Ecto neural progenitor cell (in vitro differentiated cells): ENCODE data around the gene BMP6.
"Not testable (repeated sequence)": the region's sequence is repeated elsewhere in the genome, so short reads cannot be mapped to it uniquely, and the experiment has no call there.

Experiments
- DNase-seq: peaks from one replicate; pipeline ENCODE4 v3.0.0-alpha.2; 2018; ENCODE audit warnings: low spot score

BMP6 gene

DNA sequence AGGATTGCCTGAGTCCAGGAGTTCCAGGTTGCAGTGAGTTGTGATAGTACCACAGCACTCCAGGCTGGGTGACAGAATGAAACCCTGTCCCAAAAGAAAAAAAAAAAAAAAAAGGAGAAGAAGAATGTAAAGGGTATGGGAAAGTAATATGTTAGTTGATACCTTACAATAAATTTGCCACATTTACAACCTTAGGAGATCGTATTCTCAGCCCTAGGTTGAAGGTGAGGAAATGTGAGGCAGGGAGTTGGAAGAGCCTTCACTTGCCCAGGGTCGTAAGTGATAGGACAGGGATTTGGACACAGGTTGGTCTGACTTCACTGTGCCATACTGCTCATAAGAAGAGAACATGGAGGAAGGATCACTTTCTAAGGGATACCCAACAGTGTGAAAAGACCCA, 68.6 kb downstream of the BMP6 start:
- DNase-seq: no peak

DNA sequence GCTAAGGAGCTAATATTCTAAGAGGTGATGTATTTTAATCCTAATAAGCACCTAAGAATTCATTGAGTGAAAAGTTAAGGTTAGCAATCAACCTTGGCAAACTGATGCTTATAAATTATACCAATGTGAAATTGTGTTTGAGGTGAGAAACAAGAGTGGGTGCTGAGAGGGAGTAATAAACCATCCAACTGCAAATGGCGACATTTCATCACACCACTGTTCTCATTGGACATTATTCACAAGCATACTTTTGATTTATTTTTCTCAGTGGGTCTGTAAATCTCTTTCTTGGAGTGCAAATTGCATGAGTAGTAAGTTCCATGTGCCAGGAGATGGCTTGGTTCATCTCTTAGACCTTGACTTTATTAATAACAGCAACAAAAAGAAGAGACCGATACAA, 71.5 kb downstream of the BMP6 start:
- no peak for DNase-seq

DNA sequence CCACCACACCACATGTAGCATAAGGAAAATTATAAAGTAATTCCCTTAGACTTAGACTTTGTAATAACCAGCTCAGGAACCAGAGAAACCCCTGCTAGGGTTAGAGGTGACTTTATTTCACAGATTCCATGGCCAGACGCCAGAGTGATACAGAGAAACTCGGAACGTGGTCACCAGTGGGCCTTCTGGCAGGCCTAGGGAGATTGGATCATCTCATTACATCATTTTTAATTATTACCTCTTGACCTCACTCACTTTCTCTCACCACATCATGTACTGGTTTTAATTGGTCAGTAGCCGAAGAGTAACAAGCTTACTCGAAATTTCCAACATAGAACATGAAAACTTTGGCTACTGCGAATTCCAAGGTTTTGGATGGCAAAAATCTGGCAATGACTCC, 72.9 kb downstream of the BMP6 start:
- DNase-seq: no peak

DNA sequence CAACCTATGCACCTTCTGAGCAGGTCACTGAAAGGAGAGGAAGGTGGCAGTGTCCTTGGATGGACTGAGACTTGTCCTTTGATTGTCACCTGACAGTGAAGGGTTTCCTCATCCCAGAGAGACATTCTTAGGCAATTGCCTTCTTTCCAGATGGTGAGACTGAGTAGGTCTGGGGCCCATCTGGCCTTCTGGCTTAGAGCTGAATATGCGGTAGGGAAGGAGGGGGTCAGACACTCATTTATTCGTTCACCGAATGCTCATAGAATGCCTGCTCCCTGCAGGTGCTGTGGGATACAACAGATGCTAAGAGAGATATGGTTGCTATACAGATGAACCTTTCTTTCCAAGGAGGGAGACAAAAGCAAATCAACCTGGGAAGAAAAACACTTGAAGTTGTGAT, 76.8 kb downstream of the BMP6 start:
- no peak for DNase-seq

DNA sequence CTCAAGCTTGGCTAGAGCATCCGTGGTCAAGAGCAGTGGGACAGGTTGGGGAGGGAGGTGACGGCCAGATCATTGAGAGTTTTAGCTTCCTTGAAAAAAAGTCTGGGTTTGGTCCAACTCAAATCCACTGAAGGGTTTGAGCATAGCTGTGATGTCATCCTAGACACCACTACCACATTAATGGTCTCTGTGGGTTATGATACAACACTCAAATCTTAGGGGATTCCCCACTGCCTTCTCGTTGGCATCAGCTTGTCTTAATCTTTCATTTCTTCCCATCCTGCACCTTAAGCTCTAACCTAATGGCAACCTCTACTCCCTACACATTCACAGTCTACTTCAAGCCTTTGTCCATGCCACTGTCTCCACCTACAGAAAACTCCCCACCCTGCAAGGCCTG, 77.3 kb downstream of the BMP6 start:
- DNase-seq: no peak

DNA sequence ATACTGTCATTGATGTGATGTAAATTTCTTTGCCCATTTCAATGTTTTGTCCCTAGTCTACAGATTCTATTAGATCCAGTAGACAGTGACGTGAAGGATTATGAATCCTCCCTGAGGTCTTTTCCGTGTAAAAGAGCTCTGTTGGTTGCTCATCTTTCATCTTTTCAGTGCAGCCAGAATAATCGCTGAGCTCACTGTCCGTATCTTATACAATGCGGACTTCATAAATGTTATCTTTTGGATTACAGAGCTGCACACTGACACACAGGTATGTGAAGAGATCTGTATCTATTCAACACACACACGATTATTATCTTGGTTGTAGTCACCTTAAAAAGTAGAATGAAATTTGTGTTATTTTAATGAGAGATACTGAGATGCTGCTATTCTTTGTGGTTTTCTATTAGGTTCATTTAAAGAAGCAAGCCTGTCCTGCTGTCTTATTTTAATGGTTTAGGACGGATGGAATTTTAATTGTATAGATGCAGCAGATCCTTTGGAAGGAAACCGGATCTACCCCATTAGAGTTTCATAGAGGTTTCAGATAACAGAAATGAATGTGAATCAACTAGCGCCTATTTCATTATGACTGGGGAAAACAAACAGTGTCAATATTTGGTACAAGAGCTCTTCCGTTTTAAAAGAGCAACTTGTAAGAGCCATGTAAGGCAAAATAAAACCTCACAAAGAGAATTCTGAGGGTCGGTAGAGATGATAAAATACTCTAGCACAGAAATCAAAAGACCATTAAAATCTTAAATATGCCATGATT, 79.4 kb downstream of the BMP6 start:
- DNase-seq: no peak

DNA sequence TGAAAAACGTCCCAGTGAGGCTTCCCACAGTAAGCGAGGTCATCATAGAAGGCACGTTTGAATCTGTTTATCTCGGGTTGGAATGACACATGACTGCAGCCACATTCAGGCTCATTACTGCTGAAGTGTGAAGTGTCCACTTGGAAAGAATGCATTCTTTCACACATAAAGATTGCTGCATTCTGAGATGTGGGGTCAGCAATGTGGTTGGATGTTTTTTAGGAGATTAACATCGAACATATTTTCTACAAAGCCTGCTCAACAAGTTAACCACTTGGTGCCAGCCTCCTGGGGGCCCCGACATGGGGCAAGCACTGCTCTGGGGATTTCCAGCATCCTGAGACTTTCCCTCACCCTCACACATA, 79.9 kb downstream of the BMP6 start:
- DNase-seq: no peak

DNA sequence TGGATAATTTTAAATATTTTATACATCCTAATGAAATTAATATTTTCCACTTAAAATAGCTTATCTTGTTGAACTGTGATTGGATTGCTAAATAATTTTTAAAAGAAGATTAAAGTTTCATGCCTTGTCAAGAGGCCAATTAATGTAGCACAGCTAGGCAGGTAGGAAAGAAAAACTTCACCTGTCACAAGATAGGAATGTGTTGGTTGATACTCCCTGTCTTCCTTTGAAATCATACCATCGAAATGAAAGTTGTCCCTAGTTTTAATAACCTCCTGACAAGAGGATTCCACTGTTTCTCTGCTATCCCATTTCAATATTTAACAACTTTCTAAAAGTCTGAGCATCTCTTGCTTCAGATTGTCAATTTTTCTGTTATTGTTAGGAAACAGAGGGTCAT, 80.8 kb downstream of the BMP6 start:
- DNase-seq: no peak

DNA sequence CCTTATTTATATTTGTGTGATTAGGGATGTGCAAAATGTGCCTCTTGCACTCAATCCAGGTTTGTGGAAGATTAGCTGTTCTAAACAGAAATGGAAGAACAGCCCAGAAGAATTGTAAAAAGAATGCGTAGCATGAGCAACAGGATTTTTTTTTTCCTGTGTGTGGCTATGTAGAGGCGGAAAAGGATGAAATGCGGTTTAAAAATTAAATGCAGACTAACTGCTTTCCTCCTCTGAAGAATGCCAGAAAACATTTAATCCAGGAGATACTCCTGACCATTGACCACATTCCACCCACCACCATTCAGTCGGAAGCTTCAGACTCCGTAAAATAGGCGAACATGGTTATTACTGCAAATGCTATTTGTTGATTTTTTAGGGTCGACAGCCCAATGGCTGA, 83.4 kb downstream of the BMP6 start:
- DNase-seq: no peak

DNA sequence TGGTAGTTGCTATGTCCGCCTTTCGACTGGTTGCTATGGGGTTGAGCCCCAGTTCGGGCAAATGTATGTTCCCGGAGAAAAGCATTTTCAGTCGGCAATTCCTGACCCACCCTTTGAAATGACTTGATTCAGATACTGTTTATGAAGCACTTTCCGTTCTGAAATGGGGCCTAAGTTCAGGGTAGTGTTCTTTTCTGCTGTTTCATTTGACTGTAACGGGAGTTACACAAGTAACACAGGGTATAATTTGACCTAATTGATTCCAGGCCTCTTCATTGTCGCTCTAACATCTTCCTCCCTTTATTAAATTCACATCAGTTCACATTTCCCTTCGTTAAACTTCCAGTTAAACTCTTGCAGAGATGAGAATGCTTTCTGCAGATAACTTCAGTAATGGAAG, 85.5 kb downstream of the BMP6 start:
- no peak for DNase-seq

DNA sequence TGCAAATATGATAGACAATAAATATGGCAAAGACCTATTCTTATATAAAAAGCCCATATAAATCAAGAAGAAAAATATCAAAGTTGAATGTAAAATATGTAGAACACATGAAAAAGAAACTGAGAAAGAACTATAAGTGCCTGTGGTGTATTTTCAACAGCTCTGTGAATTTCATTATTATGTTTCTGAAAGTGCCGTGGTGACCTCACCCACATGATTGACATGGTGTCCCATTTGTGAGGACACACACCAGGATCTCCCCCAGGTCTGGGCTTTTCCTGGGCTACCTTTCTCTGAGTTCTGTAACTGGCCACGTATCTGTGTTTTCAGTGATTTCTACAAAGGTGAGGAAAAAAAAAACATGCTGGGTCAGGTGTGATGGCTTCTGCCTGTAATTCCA, 86.7 kb downstream of the BMP6 start:
- DNase-seq: no peak

DNA sequence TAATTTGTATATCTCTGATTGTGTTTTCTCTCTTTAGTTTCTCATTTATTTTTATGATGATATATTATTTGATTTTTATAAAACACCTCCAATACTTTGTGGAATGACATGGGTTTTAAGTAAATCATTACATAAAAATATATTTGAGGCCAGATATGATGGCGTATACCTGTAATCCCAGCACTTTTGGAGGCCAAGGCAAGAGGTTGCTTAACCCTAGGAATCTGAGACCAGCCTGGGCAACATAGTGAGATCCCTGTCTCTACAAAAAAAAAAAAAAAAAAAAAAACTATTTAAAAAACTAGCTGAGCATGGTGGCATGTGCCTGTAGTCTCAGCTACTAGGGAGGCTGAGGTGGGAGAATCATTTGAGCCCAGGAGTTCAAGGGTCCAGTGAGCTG, 87.3 kb downstream of the BMP6 start:
- no peak for DNase-seq

DNA sequence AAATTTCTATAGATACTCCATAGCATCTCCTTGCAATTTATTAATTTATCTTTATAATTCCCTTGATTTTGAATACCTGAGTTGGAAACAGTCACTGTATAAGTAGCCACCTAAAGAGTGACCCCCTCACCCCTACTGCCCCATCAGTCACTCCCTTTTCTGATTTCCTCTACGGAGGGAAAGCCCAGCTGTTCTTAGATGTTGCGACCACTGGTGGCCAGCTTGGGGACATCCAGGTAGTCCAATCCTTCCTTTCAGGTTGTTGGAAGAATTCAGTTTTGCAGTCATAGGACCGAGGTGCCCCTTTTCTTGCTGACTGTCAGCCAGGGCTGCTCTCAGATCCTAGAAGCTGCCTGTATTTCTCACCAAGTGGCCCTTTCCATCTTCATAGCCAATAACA, 87.8 kb downstream of the BMP6 start:
- DNase-seq: no peak

DNA sequence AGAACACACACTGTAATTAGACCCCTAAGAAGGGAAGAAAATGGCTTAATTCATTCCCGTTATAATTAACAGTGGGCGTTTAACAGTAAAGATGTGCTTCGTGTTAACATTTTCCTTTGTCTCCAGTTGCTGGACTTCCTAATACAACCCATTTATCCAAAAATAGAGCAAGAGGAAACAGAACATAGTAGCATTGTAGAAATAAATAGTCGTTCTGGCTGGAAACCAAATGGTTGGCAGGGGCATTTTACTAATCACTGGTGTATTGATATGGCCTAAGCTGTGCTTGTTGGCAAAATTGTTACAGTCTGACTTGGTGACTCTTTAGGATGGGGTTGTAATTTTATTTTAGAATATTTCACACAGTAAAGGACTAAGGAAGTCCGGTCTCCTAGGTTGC, 89.8 kb downstream of the BMP6 start:
- no peak for DNase-seq

DNA sequence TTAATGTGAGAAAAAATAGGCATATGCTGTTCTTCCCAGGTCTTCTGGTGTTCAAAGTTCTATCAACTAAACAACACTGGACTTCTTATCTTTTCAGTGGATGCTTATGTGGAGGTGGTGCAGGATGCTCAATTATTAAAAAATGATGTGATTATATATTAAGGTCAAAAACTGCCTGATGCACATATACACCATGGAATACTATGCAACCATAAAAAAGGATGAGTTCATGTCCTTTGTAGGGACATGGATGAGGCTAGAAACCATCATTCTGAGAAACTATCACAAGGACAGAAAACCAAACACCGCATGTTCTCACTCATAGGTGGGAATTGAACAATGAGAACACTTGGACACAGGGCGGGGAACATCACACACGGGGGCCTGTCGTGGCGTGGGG, 91.3 kb downstream of the BMP6 start:
- DNase-seq: not testable (repeated sequence)

DNA sequence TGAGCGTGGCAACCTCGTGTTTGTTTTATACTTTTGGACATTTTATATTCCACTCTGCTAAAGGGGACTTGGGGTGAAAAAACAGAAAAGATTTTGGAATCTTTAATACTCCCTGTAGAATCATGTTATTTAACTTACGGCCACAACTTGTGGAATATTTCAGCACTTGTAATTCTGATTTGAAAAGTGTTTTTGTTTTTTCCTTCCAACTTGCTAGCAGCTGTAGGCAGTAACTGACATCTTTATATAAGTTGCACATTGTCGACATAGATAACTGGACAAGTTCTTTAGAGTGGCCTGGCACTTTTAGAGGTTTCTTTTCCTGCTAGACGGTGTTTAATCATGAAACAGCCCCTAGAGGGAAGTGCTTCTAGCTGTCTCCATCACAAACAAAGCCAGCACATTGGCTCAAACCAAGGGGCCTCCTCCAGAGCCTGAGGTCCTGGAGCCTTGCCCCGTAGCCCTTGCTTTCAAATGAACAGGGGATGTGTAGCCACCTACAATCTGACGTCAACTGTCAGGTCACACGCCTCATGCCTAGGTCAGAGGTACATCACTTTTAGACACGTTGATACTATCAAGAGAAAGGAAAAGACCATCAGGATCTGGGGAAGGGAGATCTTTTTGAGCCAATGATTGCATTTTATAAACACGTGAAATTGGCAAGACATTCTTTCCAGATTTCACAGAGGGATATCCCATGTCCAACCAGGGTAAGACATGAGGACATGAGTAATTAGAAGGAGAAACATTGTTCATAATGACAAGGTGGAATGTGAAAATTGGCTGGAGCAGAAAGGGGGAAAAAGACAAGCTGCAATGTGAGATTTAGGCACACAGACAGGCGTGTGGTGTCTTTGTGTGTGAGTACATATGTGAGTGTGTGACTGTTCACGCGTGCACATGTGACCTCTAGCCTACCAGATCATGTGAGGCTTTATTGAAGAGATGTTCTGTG, 92.6 kb downstream of the BMP6 start:
- DNase-seq: no peak

DNA sequence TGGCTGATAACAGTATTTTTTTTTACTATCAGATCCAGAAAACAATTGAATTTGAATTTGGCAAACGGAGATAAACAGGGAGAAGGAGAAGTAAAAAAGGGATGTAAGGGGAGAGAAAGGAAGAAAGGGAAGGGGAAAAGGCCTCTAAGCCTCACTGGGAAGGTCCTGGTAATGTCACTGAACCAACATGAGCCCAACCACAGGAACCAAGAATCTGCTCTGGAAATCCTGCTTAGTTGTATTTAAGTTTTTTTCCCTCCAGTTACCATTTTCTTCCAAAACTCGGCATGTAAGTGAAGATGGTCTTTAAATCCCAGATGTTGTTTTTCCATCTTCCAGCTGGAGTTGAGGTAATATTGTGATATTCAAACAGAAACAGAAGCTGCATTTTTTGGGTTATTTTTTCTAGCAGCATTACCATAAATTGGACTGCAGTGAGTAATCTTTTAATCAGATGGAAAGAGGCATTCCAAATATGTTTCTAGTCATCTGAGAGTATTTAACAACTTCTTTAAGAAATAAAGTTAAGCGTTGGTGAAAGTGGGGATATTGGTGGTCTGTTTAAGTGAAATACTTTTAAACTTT, 93.6 kb downstream of the BMP6 start:
- DNase-seq: no peak

DNA sequence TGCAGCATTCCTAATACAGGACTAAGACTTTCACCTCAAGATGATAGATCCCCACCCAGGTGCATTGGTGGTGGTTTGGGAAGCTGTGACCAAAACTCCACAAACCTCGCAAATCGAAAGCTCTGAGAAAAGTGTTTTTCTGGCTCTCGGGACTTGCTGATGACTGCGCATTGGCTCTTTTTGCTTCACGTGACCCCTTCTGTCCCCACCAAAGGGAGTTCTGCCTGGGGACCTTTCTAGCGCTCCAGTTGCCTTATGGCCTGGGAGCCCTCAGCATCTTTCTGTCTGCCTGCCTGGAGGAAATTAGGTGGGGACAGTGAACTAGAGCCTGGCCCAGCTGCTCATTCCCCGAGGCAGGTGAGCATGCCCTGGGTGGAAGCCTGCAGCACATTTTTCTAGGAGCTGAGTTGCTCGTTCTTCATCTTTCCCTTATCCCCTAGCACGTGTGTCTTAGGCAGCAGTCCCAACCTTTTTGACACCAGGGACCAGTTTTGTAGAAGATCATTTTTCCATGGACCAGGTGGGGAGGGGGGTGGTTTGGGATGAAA, 94.5 kb downstream of the BMP6 start:
- no peak for DNase-seq

DNA sequence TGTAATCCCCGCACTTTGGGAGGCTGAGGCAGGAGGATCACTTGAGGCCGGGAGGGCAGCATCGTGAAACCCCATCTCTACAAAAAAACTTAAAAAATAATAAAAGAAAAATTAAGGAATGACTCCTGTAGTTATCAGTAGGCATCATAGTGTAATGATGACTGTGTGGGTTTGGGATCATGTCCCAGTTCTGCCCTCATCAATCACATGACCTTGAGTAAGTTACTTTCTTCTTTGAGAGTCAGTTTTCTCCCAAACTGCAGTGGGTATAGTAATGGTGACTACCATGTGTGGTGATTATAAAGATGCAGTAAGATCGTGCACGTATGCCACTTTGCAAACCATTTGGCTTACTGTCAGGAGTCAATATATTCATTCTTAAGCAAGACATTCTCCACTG, 95.5 kb downstream of the BMP6 start:
- no peak for DNase-seq

DNA sequence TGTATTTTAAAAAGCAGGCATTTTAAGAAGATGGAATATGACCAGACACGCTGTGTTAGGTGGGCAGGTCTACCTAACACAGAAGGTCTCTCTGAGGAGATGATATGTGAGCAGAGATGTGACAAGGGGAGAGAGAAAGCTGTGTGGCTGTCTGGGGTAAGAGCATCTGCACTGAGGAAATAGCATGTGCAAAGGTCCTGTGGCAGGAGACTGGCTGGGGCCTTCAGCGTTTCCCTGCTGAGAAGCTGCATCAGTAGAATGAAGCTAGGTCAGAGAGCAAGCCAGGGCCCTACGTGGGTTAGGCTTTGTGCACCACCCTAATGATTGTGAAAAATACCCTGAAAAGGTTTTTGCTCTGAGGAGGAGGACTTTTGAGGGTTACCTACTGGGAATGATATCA, 97.7 kb downstream of the BMP6 start:
- DNase-seq: no peak

DNA sequence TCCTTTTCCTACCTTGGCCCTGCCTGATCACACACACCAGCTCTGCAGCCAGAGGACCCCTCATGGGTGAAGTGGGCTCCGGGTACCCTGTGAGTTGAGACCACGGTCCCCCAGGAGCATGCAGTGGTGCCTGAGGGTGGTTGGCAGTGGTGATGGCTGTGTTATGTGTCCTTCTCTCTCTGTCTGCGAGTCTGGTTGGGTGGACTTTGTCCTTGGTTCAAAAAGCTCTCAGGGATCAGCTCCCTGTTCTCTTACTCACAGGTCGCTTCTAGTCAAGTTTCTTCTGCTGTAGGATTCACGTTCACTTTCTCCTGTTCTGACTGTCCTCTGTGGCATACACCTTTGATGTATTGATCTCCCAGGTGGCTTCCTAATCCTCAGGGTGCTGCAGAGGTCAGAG, 100.1 kb downstream of the BMP6 start:
- no peak for DNase-seq

DNA sequence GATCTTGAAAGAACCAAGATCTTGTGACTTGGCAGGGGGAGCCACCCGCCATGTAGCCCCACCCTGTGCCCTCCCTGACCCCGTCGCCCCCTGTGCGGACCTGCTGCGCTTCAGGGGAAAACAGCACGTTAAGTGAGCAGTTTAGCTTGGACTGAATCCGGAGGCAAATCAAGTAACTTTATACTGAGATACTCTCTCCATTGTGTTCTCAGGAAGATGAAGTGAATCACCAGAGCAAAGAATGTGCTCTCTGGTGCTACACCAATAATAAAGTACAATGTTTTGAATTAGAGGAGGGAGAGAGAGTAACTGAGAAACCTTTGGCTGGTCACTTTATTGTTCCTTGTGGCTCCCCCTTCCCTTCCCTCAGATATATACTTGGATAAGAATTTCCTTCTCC, 101.2 kb downstream of the BMP6 start:
- DNase-seq: no peak

DNA sequence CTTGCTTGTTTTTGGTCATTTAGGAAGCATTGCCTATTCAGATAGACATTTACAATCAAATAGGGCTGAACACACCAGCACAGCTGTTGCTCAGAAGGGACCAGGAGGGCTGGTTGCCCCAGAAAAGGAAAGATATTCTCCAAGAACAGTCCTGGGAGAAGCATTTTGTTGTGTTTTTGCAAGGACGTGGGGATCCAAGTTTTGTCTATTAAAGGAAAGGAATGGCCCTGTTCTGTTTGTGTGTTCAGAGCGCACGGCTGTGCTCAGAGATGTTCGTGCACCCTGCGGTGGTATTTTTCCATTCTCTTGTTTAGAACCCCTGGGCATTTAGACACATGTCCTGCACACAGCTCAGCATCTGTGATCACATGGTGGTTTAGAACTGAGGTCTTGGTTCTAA, 102.2 kb downstream of the BMP6 start:
- DNase-seq: no peak
